Fibroblast of the aortic adventitia (primary cell): Measurements from ENCODE around the gene ELMO1. TPM values are rescaled to one million over a fixed set of nuclear protein-coding genes. Genes with fewer than 3 reads are reported as not detected.

Source experiments
- DNase-seq: peaks from one replicate; pipeline ENCODE4 v3.0.0-alpha.2; 2010; ENCODE audit warnings: low read depth
- H3K4me3 ChIP-seq: 2 replicates; pipeline ENCODE4 v1.5.1; 2011; ENCODE audit warnings: low read depth, mild to moderate bottlenecking, control low read depth, low read length, moderate library complexity
- CTCF ChIP-seq: IDR thresholded peaks from 2 replicates; pipeline ENCODE4 v1.5.1; 2011; ENCODE audit warnings: mild to moderate bottlenecking, low read length, control low read depth, inconsistent platforms; ENCODE audit not compliant: insufficient read depth
- total RNA-seq: library from RNA; depleted of rRNA; stranded (reverse); fragments of >200 nt; gene quantifications from 2 replicates; pipeline ENCODE4 v1.2.3, GENCODE V29; 2012; ENCODE audit warnings: low replicate concordance

ELMO1 gene
- total RNA-seq, 1 donor = 1.3 TPM

DNA sequence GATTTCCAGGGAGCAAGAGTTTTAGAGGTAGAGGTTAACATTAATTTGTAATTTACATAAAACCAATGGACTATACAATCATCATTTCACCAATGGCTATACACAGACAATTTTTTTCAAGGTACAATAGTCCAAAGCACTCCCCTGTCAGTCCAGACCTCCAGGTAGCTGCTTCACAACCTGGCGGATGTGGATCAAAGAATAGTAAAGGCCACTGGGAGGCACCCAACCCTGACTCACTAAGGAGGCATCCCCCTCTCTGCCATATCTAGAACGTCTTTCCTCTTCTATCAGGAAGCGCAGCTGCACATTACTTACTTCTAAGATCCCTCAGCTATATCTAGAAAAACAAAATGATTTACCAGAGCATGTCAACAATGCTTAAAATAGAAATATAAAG lies 506.6 kb downstream of the ELMO1 start:
- H3K4me3 ChIP-seq = no peak overlapping the region
- TF ChIP-seq CTCF = no peak
- no peak for DNase-seq

GRCh38 chr7:36941359-36941758 lies 507.3 kb downstream of the ELMO1 start:
- no peak for TF ChIP-seq CTCF
- DNase-seq = no peak
- no peak overlapping the region for H3K4me3 ChIP-seq

DNA sequence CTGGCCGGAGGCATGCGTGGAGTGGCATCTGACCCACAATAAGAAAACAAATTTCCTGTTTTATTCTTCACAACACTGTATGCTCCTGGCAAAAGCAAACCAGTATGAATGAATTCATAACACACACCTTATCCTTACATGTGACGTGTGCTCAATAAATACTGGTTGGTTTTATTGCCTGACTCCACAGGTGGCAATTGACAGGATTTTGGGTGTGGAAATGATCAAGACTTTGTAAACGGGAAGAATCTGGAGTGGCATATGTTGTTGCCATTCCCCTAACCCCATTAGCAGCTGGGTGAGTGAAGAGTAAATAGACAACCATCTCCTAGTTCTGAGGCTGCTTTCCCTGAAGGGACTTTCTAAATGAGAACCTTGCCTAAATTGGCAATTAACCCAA lies 508.8 kb downstream of the ELMO1 start:
- no peak overlapping the region for H3K4me3 ChIP-seq
- TF ChIP-seq CTCF = no peak
- no peak for DNase-seq

- no peak for DNase-seq
- no peak overlapping the region for H3K4me3 ChIP-seq
- TF ChIP-seq CTCF = no peak
Observed at GRCh38 chr7:36937754-36938563, 510.7 kb downstream of the ELMO1 start.

DNA sequence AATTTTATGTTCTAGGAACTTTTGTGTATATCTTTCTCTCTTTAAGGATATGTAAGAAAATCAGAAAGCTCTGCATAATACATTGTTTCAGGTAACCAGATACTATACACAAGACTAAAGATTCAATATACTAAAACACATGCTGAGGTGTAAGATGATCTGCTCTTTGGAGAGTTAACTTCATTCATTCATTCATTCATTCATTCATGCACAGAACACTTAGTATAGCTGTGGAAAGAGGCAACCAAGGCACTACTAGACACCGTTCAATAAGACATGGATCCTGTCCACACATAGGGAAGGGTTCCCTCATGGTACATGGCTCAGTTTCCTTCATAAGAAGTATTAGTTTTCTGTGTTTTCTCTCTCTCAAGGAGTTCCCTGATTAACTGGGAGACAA lies 516.8 kb downstream of the ELMO1 start:
- no peak overlapping the region for H3K4me3 ChIP-seq
- no peak for TF ChIP-seq CTCF

GRCh38 chr7:36929791-36930190 lies 518.9 kb downstream of the ELMO1 start:
- H3K4me3 ChIP-seq = no peak overlapping the region
- DNase-seq = no peak
- TF ChIP-seq CTCF = no peak

More for the DNA sequence above, 516.8 kb downstream of the ELMO1 start:
- no peak for DNase-seq

DNA sequence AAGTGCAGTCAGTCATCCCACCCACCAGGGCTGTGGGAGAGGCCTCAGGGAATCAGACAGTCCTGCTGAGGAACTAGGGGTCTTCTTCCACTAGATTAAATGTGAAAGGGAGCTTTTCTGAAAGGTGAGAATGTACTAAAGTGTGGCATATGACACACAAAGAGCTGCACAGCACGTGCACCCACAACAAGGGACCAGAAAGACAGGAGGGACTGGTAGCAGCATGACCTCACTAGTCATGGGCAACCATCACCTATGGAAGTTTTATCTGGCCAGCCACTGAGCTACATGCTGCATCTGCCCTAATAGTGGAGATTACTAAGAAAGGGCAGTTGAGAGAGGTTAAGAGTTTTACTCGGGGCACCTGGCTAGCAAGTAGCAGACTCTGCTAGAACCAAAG lies 519.9 kb downstream of the ELMO1 start:
- TF ChIP-seq CTCF = no peak
- DNase-seq = no peak
- H3K4me3 ChIP-seq = no peak overlapping the region
